Eye (tissue), 1 donor: ENCODE data around the gene ANAPC7.
"Not testable (repeated sequence)": the region's sequence is repeated elsewhere in the genome, so short reads cannot be mapped to it uniquely, and the experiment has no call there.

ENCODE experiments used
- DNase-seq: peaks from one replicate; pipeline ENCODE4 v3.0.0-alpha.2; 2015

The ANAPC7 gene, protein sequence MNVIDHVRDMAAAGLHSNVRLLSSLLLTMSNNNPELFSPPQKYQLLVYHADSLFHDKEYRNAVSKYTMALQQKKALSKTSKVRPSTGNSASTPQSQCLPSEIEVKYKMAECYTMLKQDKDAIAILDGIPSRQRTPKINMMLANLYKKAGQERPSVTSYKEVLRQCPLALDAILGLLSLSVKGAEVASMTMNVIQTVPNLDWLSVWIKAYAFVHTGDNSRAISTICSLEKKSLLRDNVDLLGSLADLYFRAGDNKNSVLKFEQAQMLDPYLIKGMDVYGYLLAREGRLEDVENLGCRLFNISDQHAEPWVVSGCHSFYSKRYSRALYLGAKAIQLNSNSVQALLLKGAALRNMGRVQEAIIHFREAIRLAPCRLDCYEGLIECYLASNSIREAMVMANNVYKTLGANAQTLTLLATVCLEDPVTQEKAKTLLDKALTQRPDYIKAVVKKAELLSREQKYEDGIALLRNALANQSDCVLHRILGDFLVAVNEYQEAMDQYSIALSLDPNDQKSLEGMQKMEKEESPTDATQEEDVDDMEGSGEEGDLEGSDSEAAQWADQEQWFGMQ

GRCh38 chr12:110403146-110403975 is at the start of gene ANAPC7:
Gene ANAPC7 (minus strand): TSS chr12:110403708. CDS start chr12:110403627, 81 bp downstream.
- DNase-seq: peak; percentile 96

- no peak for DNase-seq
These were observed 47.8 kb upstream of the ANAPC7 start for GRCh38 chr12:110451263-110451662.

DNA sequence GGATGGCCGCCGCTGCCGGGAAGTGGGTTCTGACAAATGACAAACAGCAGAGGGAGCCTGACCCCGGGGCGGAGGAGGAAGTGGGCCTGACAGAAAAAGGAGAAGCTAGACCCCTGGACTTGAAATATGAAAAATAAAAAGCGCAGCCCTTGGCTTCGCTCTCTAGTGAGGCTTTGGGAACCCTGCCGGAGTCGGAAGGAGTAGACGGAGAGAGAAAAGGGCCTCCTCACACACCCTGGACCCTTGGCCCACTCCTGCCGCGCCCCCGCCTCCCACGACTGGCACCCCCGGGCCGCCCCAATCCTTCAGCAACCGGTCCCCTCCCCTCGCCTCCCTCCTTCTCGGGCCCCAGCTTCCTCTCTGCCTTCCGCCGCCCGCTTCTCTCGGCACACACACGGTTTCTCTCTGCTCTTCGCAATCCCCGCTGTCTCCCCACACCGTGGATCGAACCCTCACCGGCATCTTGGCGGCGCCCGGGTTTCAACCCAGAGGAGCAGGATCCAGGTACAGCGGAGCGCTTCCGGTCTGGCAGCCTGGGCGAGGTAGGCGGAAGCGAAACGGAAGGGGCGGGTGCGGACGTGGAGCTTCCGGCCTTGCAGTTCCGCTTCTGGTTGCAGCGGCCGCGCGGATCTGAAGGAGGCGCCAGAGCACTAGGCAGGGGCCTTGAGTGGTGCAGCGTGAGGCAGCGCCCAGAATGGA is 46.4 kb upstream of the ANAPC7 start, which contains the start of gene ARPC3:
ARPC3 (minus strand) TSS at position 539 of the 699 bp plus-strand sequence; CDS start at position 462, 77 bp downstream.
- peak; percentile 98 for DNase-seq

GRCh38 chr12:110444455-110444854 is 40.9 kb upstream of the ANAPC7 start:
- no peak for DNase-seq

- no peak for DNase-seq
These were observed 32.7 kb upstream of the ANAPC7 start for GRCh38 chr12:110436231-110436630.

DNA sequence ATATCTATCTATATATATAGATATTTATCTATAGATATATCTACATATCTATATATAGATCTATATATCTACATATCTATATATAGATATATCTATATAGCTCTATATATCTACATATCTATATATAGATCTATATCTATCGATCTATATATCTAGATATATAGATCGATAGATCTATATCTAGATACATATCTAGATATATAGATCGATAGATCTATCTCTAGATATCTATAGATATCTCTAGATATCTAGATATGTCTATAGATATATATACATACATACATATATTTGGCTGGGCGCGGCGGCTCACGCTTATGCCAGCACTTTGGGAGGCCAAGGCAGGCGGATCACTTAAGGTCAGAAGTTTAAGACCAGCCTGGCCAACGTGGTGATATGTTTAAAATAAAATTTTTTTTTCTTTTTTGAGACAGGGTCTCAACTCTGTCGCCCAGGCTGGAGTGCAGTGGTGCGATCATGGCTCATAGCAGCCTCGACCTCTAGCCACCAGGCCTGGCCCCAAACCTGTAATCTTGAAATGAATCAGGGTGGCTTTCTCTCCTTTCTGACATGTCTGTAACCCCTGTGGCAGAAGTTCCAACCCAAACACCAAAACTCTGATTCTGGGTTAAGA is 28.6 kb upstream of the ANAPC7 start:
- no peak for DNase-seq

DNA sequence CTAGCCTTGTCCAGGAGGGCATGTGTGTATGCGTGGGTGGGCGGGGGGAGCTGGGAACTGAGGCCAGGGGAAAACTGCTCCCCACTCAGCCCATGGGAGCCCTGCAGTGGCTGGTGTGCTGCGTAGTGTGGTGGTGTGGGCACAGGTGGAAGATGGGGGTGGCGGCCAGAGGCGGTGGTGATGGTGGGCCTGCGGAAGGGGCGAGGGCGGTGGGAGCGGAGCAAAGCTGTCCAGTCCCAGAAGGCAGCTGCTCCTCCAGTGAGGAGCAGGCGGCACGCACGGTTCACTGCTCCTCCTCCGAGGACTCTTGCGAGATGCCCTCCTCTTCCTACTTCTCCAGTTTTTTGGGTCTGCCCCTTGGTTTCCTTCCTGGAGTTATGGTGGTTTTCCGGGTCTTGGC is 26.2 kb upstream of the ANAPC7 start:
- DNase-seq: not testable (repeated sequence)

GRCh38 chr12:110426406-110426805 is 22.9 kb upstream of the ANAPC7 start:
- no peak for DNase-seq

GRCh38 chr12:110424237-110424636 is 20.7 kb upstream of the ANAPC7 start:
- DNase-seq: no peak

- DNase-seq: no peak
These were observed 18.2 kb upstream of the ANAPC7 start for GRCh38 chr12:110421701-110422100.

GRCh38 chr12:110421159-110421661 is 17.7 kb upstream of the ANAPC7 start:
- DNase-seq: no peak

DNA sequence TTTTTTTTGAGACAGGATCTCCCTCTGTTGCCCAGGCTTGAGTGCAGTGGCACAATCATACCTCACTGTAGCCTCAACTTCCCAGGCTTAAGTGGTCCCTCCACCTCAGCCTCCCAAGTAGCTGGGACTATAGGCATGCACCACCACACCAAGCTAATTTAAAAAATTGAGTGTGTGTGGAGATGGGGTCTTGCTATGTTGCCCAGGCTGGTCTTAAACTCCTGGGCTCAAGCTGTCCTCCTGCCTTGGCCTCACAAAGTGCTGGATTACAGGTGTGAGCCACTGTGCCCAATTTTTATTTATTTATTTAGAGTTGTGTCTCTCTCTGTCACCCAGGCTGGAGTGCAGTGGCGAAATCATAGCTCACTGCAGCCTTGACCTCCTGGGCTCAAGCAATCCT is 17.1 kb upstream of the ANAPC7 start:
- not testable (repeated sequence) for DNase-seq

- not testable (repeated sequence) for DNase-seq
These were observed 13.6 kb upstream of the ANAPC7 start for GRCh38 chr12:110417113-110417512.

- DNase-seq: not testable (repeated sequence)
These were observed 6.6 kb upstream of the ANAPC7 start for GRCh38 chr12:110410086-110410485.

DNA sequence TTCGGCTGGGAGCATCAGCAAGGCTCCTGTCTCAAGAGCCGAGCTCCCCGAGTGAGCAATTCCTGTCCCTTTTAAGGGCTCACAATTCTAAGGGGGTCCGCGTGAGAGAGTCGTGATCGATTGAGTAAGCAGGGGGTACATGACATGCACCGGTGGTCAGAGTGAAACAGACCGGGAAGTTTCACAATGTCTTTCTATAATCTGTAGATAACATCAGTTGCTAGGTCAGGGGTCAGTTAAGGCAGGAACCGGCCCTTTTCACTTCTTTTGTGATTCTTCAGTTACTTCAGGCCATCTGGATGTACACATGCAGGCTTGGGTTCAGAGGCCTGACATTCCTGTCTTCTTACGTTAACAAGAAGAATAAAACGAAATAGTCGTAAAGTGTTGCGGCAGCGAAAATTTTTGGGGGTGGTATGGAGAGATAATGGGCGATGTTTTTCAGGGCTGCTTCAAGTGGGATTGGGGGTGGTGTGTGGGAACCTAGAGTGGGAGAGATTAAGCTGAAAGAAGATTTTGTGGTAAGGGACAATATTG is 1.7 kb upstream of the ANAPC7 start:
- DNase-seq: not testable (repeated sequence)

DNA sequence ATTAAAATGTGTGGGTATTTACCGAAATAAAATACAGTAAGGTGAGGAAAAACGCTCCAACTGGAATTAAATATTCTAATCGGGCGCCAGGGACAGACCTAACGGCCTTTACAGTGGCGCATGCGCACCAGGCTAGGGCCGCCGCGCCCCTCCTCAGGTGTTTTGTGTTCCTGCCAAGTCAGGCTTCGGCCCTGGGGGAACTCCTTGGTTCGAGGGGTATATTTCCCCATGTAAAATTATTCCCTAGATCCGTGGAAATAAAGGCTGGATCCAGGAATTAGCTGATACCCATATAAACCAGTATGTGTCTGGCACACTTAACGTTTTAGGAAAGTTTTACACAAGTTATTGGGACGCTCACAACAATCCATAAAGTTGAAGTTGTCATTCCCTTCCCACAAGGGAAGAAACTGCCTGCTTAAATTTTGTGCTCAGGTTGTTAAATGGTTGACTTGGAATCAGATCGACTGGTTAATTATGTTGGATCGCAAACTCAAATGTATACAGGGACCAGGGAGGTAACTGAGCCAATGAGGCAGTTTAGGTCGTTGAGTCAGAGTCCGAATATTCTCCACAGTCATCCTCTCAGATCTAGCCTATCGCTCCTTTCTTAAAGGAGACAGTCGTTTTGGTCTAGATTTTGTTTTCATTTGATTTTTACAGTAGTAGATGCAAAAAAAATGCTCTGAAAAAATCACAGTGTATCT is 621 bp upstream of the ANAPC7 start:
- peak; percentile 92 for DNase-seq

- DNase-seq: no peak
These were observed 20.8 kb downstream of the ANAPC7 start for GRCh38 chr12:110382683-110383082.

DNA sequence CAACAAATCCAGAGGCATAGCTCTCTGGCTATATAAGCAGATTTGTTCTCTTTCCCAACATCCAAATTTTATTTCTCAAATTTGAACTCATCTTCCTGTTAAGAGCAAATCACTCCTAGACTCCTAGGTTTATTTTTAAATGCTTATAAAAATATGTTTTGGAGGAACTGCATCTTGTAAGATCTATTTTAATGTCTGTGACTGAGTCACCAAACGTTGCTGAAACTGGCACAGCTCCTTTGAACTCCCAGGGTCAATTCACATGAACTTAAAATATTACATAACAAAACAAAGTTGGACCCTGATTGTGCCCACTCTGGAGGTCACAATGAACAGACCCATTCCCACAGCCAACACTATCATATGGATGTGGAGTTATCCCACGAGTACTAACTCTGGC is 23.9 kb downstream of the ANAPC7 start:
- DNase-seq: no peak

DNA sequence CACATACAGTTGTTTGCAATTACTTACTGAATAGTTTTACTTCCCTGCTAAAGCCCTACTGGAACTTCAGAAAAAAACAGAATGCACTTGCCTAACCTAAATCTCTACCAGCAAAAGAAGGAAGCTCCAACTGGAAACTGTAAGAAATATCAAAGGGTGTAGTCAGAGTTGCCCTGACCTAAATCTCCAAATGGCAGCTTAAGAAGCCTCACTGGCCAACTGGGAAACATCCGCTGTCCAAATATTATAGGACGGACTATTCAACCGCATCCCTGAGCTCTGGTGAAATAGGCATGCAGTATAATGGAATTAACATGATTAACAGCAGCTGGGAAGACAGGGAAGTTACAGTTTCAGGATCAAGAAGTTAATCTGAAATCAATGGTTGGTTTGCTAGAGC is 24.3 kb downstream of the ANAPC7 start:
- DNase-seq: no peak

DNA sequence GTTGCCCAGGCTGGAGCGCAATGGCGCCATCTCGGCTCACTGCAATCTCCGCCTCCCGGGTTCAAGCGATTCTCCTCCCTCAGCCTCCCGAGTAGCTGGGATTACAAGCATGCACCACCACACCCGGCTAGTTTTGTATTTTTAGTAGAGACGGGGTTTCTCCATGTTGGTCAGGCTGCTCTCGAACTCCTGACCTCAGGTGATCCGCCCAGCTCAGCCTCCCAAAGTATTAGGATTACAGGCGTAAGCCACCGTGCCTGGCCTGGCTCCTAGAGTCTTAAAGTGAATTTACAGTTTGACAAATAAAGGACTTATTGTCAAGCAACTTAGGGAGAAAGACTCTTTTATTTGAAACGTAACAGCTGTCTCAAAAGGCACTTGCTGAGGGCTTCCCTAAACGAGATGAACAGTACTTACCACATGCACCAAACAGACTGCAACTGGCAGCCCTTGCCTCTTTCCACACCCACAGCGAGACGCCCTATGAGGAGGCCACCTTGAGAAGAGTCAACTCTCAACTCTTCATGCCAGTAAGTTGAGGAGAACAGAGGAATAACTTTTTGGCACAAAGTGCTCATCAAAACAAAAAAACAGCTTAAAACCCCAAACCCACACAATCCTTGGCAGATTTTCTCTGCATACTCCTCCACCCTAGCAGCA is 25.2 kb downstream of the ANAPC7 start:
- not testable (repeated sequence) for DNase-seq
